GM12878 (cell line): ENCODE data around the gene BAK1. TPM values are rescaled to one million over a fixed set of nuclear protein-coding genes. Genes with fewer than 3 reads are reported as not detected.

Experiments
- ATAC-seq: fragments of 200-7000 bp; cut with Tn5 transposase; 3 replicates; pipeline ENCODE4 v1.9.1; 2020; ENCODE audit warnings: mild to moderate bottlenecking, moderate library complexity
- BruUV-seq: library from RNA; stranded (reverse); fragments of 400-500 nt; replicated peaks from 2 replicates; lab custom pipeline; 2021; lab: Mats Ljungman, UMichigan
- CTCF ChIA-PET: fragments of 300-600 bp; sonication (Branson Sonifier 250); formaldehyde crosslinking; extraction: SDS; loops from one replicate; lab custom pipeline; 2021; ENCODE audit warnings: inconsistent platforms; lab: Yijun Ruan, JAX
- POLR2A ChIA-PET: fragments of 350-600 bp; formaldehyde crosslinking; extraction: SDS; loops from one replicate; lab custom pipeline; 2021; ENCODE audit warnings: inconsistent platforms; lab: Charles Lee
- RAD21 ChIA-PET: fragments of 300-600 bp; sonication (Branson Sonifier 250); formaldehyde crosslinking; loops from one replicate; lab custom pipeline; 2023; ENCODE audit warnings: antibody characterized with exemption; ENCODE audit not compliant: unreplicated experiment; lab: Charles Lee
- SMC1A ChIA-PET: fragments of 300-600 bp; sonication (Branson Sonifier 250); formaldehyde crosslinking; loops from one replicate; lab custom pipeline; 2023; ENCODE audit not compliant: unreplicated experiment, uncharacterized antibody; lab: Charles Lee
- DNase-seq: peaks from one replicate; pipeline ENCODE4 v3.0.0-alpha.2; 2011; ENCODE audit warnings: low read depth, low spot score
- FAIRE-seq: peaks from 3 replicates; lab custom pipeline; 2011; peaks lifted over from hg19 to GRCh38; lab: Jason Lieb, UNC
- H2AFZ ChIP-seq: 2 replicates; pipeline ENCODE4 v1.6.0; 2011; ENCODE audit warnings: low read depth, low read length, control low read depth; ENCODE audit not compliant: control insufficient read depth
- H3K27ac ChIP-seq: 2 replicates; pipeline ENCODE4 v1.5.1; 2011; ENCODE audit warnings: control low read depth; ENCODE audit not compliant: control insufficient read depth, insufficient read depth
- H3K27me3 ChIP-seq, 2 experiments: replicated peaks in 1 of 2; 2 replicates each; pipeline versions ENCODE4 v1.6.0 to v1.6.1; 2011; ENCODE audit warnings: low read length in 1 of 2; ENCODE audit not compliant: control insufficient read depth in 2 of 2, insufficient read depth in 2 of 2
- H3K36me3 ChIP-seq, 2 experiments: 2 replicates each; pipeline ENCODE4 v1.5.1; 2011; ENCODE audit warnings: low read length in 1 of 2; ENCODE audit not compliant: control insufficient read depth in 2 of 2, insufficient read depth in 2 of 2
- H3K4me1 ChIP-seq: 2 replicates; pipeline ENCODE4 v1.6.1; 2011; ENCODE audit warnings: mild to moderate bottlenecking, low read length, moderate library complexity, mixed read lengths; ENCODE audit not compliant: control insufficient read depth, insufficient read depth
- H3K4me2 ChIP-seq: 2 replicates; pipeline ENCODE4 v1.6.0; 2011; ENCODE audit warnings: control low read depth; ENCODE audit not compliant: control insufficient read depth, insufficient read depth
- H3K4me3 ChIP-seq: fragments of 200-600 bp; sonication (generic); 2 replicates; pipeline ENCODE4 v1.5.1; 2016
- H3K79me2 ChIP-seq: 2 replicates; pipeline ENCODE4 v1.6.0; 2011; ENCODE audit warnings: low read length; ENCODE audit not compliant: control insufficient read depth, insufficient read depth
- H3K9ac ChIP-seq: 2 replicates; pipeline ENCODE4 v1.8.0; 2011; ENCODE audit warnings: low read length, control low read depth, mixed read lengths; ENCODE audit not compliant: control insufficient read depth, insufficient read depth
- H3K9me3 ChIP-seq: replicated peaks from 3 replicates; pipeline ENCODE4 v1.5.1; 2011; ENCODE audit warnings: mild to moderate bottlenecking, low read length; ENCODE audit not compliant: control insufficient read depth, insufficient read depth
- H4K20me1 ChIP-seq: 2 replicates; pipeline ENCODE4 v1.6.0; 2011; ENCODE audit not compliant: control insufficient read depth, insufficient read depth
- ATF2 ChIP-seq: IDR thresholded peaks from 2 replicates; pipeline ENCODE4 v1.6.1; 2012; ENCODE audit warnings: low read length, inconsistent platforms
- BCL11A ChIP-seq: IDR thresholded peaks from 2 replicates; pipeline ENCODE4 v1.6.1; 2011; ENCODE audit warnings: low read depth, low read length
- IRF5 ChIP-seq: fragments of 450-650 bp; IDR thresholded peaks from 2 replicates; pipeline ENCODE4 v1.6.1; 2017; ENCODE audit warnings: borderline replicate concordance
- KLF5 ChIP-seq: fragments of 450-650 bp; IDR thresholded peaks from 2 replicates; pipeline ENCODE4 v1.6.1; 2014; ENCODE audit warnings: mild to moderate bottlenecking; ENCODE audit not compliant: partially characterized antibody
- MAX ChIP-seq: IDR thresholded peaks from 2 replicates; pipeline ENCODE4 v1.6.1; 2012; ENCODE audit warnings: low read depth, low read length, improper control_type of control experiment
- SUPT20H ChIP-seq: IDR thresholded peaks from 2 replicates; pipeline ENCODE4 v1.6.1; 2011; ENCODE audit warnings: low read depth, mild to moderate bottlenecking, low read length, moderate library complexity, borderline replicate concordance; ENCODE audit not compliant: control insufficient read depth
- TCF7 ChIP-seq: IDR thresholded peaks from 2 replicates; pipeline ENCODE4 v1.6.1; 2014; ENCODE audit warnings: antibody characterized with exemption, borderline replicate concordance
- YY1 ChIP-seq: IDR thresholded peaks from 2 replicates; pipeline ENCODE4 v1.6.1; 2011; ENCODE audit warnings: low read depth, mild to moderate bottlenecking, low read length
- ZNF217 ChIP-seq: fragments of 450-650 bp; IDR thresholded peaks from 2 replicates; pipeline ENCODE4 v1.6.1; 2017; ENCODE audit warnings: antibody characterized with exemption, mild to moderate bottlenecking
- ZNF687 ChIP-seq: fragments of 450-650 bp; IDR thresholded peaks from 2 replicates; pipeline ENCODE4 v1.6.1; 2017; ENCODE audit warnings: mild to moderate bottlenecking, moderate library complexity
- WGBS: methylation state at CpG from one replicate; pipeline ENCODE4 v1.1.6; 2016; ENCODE audit warnings: low lambda C conversion rate; ENCODE audit not compliant: insufficient replicate concordance, insufficient coverage; ENCODE audit errors: missing lambda C conversion rate; 5-methylcytosine and 5-hydroxymethylcytosine counted together
- in situ Hi-C: fragments of 300-500 bp; cut with MboI; formaldehyde crosslinking; loops from 9 replicates; pipeline ENCODE4 v1.14.3; 2018; ENCODE audit warnings: mixed read lengths
- intact Hi-C: fragments of 100-400 bp; cut with micrococcal nuclease; formaldehyde crosslinking; loops from one replicate; pipeline ENCODE4 v1.14.2; 2022; ENCODE audit not compliant: unreplicated experiment
- polyA plus RNA-seq, 11 experiments: library from polyadenylated mRNA; depleted of rRNA in 4 of 11; unstranded in 6 of 11; stranded (reverse) in 5 of 11; fragments of >200 nt; fragmentation: Nextera tagmentation in 4 of 11; fragmentation: Illumina TruSeq in 1 of 11; extraction: Ambion mirVana in 4 of 11; extraction: Trizol in 1 of 11; gene quantifications; 1 replicate in 1 of 11; 2 replicates in 10 of 11; pipeline versions ENCODE4 v1.2.1 to v1.2.3, GENCODE V29; 2011 to 2016; ENCODE audit warnings: inconsistent platforms in 2 of 11, missing spikeins in 2 of 11, low read depth in 1 of 11
- total RNA-seq, 4 experiments: library from RNA; depleted of rRNA in 3 of 4; stranded (reverse); fragments of >200 nt in 3 of 4; fragmentation: Illumina TruSeq in 1 of 4; extraction: Trizol in 1 of 4; gene quantifications; 2 replicates each; pipeline versions ENCODE4 v1.2.1 to v1.2.3, GENCODE V29; 2013 to 2021

BAK1 gene
- total and polyA plus RNA-seq, 10 of the 15 experiments (the other 5 are each of a cell fraction or from before 2014, with no cell fraction given) = 6.3 to 65.8 (median 29.6) TPM

GRCh38 chr6:33589392-33589730, 9.3 kb upstream of the BAK1 start:
- in situ Hi-C loops = loop anchor here (5.0 kb wide), 1 partner anchor 113 kb away; no protein-coding TSS in a partner anchor
- ChIA-PET POLR2A (interaction anchor here (1.0 to 1.2 kb wide), 2 partner anchors 18 to 112 kb away, joined by 6 read pairs; no protein-coding TSS in a partner anchor), RAD21 (interaction anchor here (1.0 to 6.6 kb wide), 7 partner anchors 11 to 172 kb away, joined by 3 to 86 read pairs (median 4); partner anchors contain the start of gene ITPR3), CTCF (interaction anchor here (0.9 to 7.6 kb wide), 16 partner anchors 10 to 156 kb away, joined by 3 to 235 read pairs (median 8); partner anchors contain the start of genes BAK1 and ITPR3), SMC1A (interaction anchor here (0.9 to 6.9 kb wide), 13 partner anchors 9 to 156 kb away, joined by 3 to 122 read pairs (median 5); partner anchors contain the start of genes BAK1, ITPR3 and UQCC2)
- Histone ChIP-seq H4K20me1 (no peaks in the 10 kb centered on the region), H3K9ac (no peak overlapping the region), H3K9me3 (no peaks in the 10 kb centered on the region), H2AFZ (no peak overlapping the region), H3K4me3 (no peak overlapping the region), H3K4me2 (no peak overlapping the region), H3K79me2 (no peaks in the 10 kb centered on the region), H3K27me3 (no peaks in the 10 kb centered on the region), H3K4me1 (peaks cover 51% of the 10 kb centered on the region)
- 19% methylated on average over 4 of the region's 4 CpGs for WGBS
- BruUV-seq = no TSS peak
- DNase-seq (no peak), ATAC-seq (no peak)
- intact Hi-C loops = loop anchor here (1.0 to 10.0 kb wide), 2 partner anchors 111 to 565 kb away; no protein-coding TSS in a partner anchor
- TF ChIP-seq ZNF217 = no peak
- TF ChIP-seq SUPT20H = no peak
- TF ChIP-seq MAX = no peak
- no peak for TF ChIP-seq IRF5
- no peak for TF ChIP-seq KLF5
- no peak for TF ChIP-seq BCL11A
- no peak for TF ChIP-seq YY1
- no peak for TF ChIP-seq ZNF687
- no peak for TF ChIP-seq ATF2
- no peak for TF ChIP-seq TCF7
- TF ChIP-seq, all 136 proteins: peak for 0
- FAIRE-seq = no peak
- no peak overlapping the region for H3K27ac ChIP-seq
- H3K36me3 ChIP-seq = no peaks in the 10 kb centered on the region
